Ascending aorta (tissue), 2 donors: ENCODE results near the gene PNMA8A. TPM values are rescaled to one million over a fixed set of nuclear protein-coding genes. Genes with fewer than 3 reads are reported as not detected.

Source experiments
- DNase-seq, 2 donors: peaks; one replicate each; pipeline ENCODE4 v3.0.0-alpha.2; 2019; ENCODE audit warnings: low spot score in 2 of 2
- H3K27ac ChIP-seq, 2 donors: fragments of 200-600 bp; sonication (generic); one replicate each; pipeline ENCODE4 v1.5.1; 2016 to 2017; ENCODE audit warnings: mild to moderate bottlenecking in 1 of 2
- H3K27me3 ChIP-seq: fragments of 200-600 bp; sonication (generic); one replicate; pipeline ENCODE4 v1.5.1; 2017
- H3K36me3 ChIP-seq, 2 donors: fragments of 200-600 bp; sonication (generic); one replicate each; pipeline ENCODE4 v1.5.1; 2016
- H3K4me1 ChIP-seq, 2 donors: fragments of 200-600 bp; sonication (generic); one replicate each; pipeline ENCODE4 v1.5.1; 2016 to 2017; ENCODE audit warnings: mild to moderate bottlenecking in 1 of 2
- H3K4me3 ChIP-seq, 2 donors: fragments of 200-600 bp; sonication (generic); one replicate each; pipeline ENCODE4 v1.5.1; 2016 to 2017; ENCODE audit warnings: mild to moderate bottlenecking in 1 of 2
- H3K9me3 ChIP-seq, 2 donors: fragments of 200-600 bp; sonication (generic); one replicate each; pipeline ENCODE4 v1.5.1; 2016
- CTCF ChIP-seq, 3 experiments: fragments of 200-600 bp in 2 of 3; fragments of 450-650 bp in 1 of 3; sonication (generic) in 2 of 3; IDR thresholded peaks; one replicate each; pipeline ENCODE4 v1.5.1; 2016 to 2019; ENCODE audit warnings: antibody characterized with exemption in 3 of 3, mild to moderate bottlenecking in 1 of 3, moderate library complexity in 1 of 3
- intact Hi-C: fragments of 100-400 bp; cut with DNase I; formaldehyde crosslinking; loops from one replicate; pipeline ENCODE4 v1.15.1; 2023
- total RNA-seq: library from RNA; depleted of rRNA; stranded (reverse); fragments of >200 nt; gene quantifications from one replicate; pipeline ENCODE4 v1.1.0, GENCODE V29; 2016

The PNMA8A gene
- total RNA-seq, 1 donor from 2014 or later = 0.53 TPM

- Histone ChIP-seq H3K9me3 (no peaks in the 10 kb centered on the region), H3K4me1 (peaks cover 11 to 20% of the 10 kb centered on the region in 2 donors), H3K36me3 (no peaks in the 10 kb centered on the region), H3K4me3 (peak overlapping the region; percentile 56 to 67), H3K27me3 (no peaks in the 10 kb centered on the region), H3K27ac (peak overlapping the region in 1 of 2 donors; percentile 51)
- DNase-seq = no peak
- intact Hi-C loops = loop anchor here (1.0 to 5.0 kb wide), 2 partner anchors 85 to 190 kb away; partner anchors contain the start of gene HIF3A
- no peak for TF ChIP-seq CTCF (IDR thresholded peaks at IDR 0.05)
Observed at GRCh38 chr19:46487178-46487801, 15.9 kb upstream of the PNMA8A start.

- DNase-seq = no peak
- H3K36me3 ChIP-seq = no peaks in the 10 kb centered on the region
- H3K4me1 ChIP-seq = peaks cover 11 to 29% of the 10 kb centered on the region in 2 donors
- no peaks in the 10 kb centered on the region for H3K9me3 ChIP-seq
- no peak overlapping the region for H3K4me3 ChIP-seq
- TF ChIP-seq CTCF (IDR thresholded peaks at IDR 0.05) = no peak
- H3K27ac ChIP-seq = no peak overlapping the region
- intact Hi-C loops = loop anchor here (5.0 kb wide), 1 partner anchor 189 kb away; the partner anchor contains the start of gene HIF3A
- no peaks in the 10 kb centered on the region for H3K27me3 ChIP-seq
Observed at GRCh38 chr19:46486358-46486757, 15.0 kb upstream of the PNMA8A start.

- H3K9me3 ChIP-seq = no peaks in the 10 kb centered on the region
- no peak for DNase-seq
- TF ChIP-seq CTCF (IDR thresholded peaks at IDR 0.05) = no peak
- no peaks in the 10 kb centered on the region for H3K27me3 ChIP-seq
- no peak overlapping the region for H3K4me3 ChIP-seq
- intact Hi-C loops = loop anchor here (5.0 kb wide), 1 partner anchor 187 kb away; the partner anchor contains the start of gene HIF3A
- H3K27ac ChIP-seq = no peak overlapping the region
- peaks cover 8 to 39% of the 10 kb centered on the region in 2 donors for H3K4me1 ChIP-seq
- no peaks in the 10 kb centered on the region for H3K36me3 ChIP-seq
Observed at GRCh38 chr19:46484656-46485055, 13.3 kb upstream of the PNMA8A start.

- TF ChIP-seq CTCF (IDR thresholded peaks at IDR 0.05) = no peak
- H3K4me1 ChIP-seq = peaks cover 4 to 40% of the 10 kb centered on the region in 2 donors
- no peaks in the 10 kb centered on the region for H3K9me3 ChIP-seq
- H3K36me3 ChIP-seq = no peaks in the 10 kb centered on the region
- H3K27me3 ChIP-seq = no peaks in the 10 kb centered on the region
- no peak overlapping the region for H3K4me3 ChIP-seq
- DNase-seq = no peak
- intact Hi-C loops = no loop called here
- H3K27ac ChIP-seq = peak overlapping the region; percentile 86 to 91
Observed at GRCh38 chr19:46482631-46483030, 11.3 kb upstream of the PNMA8A start.

GRCh38 chr19:46481947-46482346 lies 10.6 kb upstream of the PNMA8A start:
- TF ChIP-seq CTCF (IDR thresholded peaks at IDR 0.05) = no peak
- Histone ChIP-seq H3K4me3 (peak overlapping the region; percentile 12 to 41), H3K27ac (peak overlapping the region; percentile 86 to 91), H3K36me3 (no peaks in the 10 kb centered on the region), H3K27me3 (no peaks in the 10 kb centered on the region), H3K4me1 (peaks cover 0 to 35% of the 10 kb centered on the region in 2 donors), H3K9me3 (no peaks in the 10 kb centered on the region)
- no peak for DNase-seq
- intact Hi-C loops = loop anchor here (2.0 kb wide), 1 partner anchor 53 kb away; the partner anchor contains the start of gene PNMA8C
